ENCODE data around the gene BBC3. TPM values are rescaled to one million over a fixed set of nuclear protein-coding genes. Genes with fewer than 3 reads are reported as not detected.

The BBC3 gene
- total and polyA plus RNA-seq, 2 experiments from 2014 or later, result 9.9 to 14.7 TPM

DNA sequence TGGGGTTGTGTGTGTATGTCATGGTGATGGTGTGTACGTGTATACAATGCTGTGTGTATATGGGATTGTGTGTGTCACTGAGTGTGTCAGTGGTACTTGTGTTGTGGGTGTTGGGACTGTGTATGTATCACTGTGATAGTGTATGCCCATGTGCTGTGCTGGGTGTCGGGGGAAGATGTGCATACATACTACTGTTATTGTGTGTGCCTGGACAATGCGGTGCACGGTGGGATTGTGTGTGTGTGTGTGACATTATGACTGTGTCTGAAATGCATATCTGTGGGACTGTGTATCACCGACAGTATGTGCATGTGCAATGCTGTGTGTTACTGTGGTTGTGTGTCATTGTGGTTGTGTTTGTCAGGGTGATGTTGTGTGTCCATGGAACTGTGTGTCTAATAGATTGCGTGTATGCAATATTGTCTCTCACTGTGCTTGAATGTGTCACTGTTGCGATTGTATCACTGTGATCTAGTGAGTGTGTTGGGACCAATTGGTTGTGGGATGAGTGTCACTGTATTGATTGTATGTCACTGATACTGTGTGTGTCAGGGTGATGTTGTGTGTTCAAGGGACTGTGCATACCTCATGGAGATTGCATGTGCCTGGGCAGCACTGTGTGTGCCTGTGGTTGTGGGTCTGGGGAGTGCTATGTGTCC lies 11.0 kb upstream of the BBC3 start:
- H3K9me3 ChIP-seq (ENCODE audit: low read depth), result no peaks in the 10 kb centered on the region
- peaks cover 7% of the 10 kb centered on the region for H3K27me3 ChIP-seq
- no peaks in the 10 kb centered on the region for H4K20me1 ChIP-seq (ENCODE audit: insufficient read depth, poor library complexity, severe bottlenecking)
- H3K4me2 ChIP-seq, result no peak overlapping the region
- no peaks in the 10 kb centered on the region for H3K79me2 ChIP-seq
- no peaks in the 10 kb centered on the region for H3K9me2 ChIP-seq (replicated peaks; ENCODE audit: insufficient read depth)
- WGBS (ENCODE audit: low lambda C conversion rate, missing lambda C conversion rate), result 95% methylated on average over 7 of the region's 7 CpGs
- TF ChIP-seq, protein P1, sequence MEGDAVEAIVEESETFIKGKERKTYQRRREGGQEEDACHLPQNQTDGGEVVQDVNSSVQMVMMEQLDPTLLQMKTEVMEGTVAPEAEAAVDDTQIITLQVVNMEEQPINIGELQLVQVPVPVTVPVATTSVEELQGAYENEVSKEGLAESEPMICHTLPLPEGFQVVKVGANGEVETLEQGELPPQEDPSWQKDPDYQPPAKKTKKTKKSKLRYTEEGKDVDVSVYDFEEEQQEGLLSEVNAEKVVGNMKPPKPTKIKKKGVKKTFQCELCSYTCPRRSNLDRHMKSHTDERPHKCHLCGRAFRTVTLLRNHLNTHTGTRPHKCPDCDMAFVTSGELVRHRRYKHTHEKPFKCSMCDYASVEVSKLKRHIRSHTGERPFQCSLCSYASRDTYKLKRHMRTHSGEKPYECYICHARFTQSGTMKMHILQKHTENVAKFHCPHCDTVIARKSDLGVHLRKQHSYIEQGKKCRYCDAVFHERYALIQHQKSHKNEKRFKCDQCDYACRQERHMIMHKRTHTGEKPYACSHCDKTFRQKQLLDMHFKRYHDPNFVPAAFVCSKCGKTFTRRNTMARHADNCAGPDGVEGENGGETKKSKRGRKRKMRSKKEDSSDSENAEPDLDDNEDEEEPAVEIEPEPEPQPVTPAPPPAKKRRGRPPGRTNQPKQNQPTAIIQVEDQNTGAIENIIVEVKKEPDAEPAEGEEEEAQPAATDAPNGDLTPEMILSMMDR (IDR thresholded peaks at IDR 0.05; ENCODE audit: poor library complexity), result no peak
- TF ChIP-seq EZH2phosphoT487 (IDR thresholded peaks at IDR 0.05; ENCODE audit: low read depth, severe bottlenecking, unreplicated experiment) (no peak), EZH2 (IDR thresholded peaks at IDR 0.05; ENCODE audit: borderline replicate concordance) (no peak)
- H3K4me1 ChIP-seq (ENCODE audit: insufficient read depth), result peaks cover 10% of the 10 kb centered on the region
- no peak for DNase-seq (ENCODE audit: low spot score)
- no peaks in the 10 kb centered on the region for H3K36me3 ChIP-seq (replicated peaks; ENCODE audit: insufficient read depth, low read depth)
- no peak overlapping the region for H3K27ac ChIP-seq
- H2AFZ ChIP-seq, result no peak overlapping the region
- H3K4me3 ChIP-seq, result no peak overlapping the region

DNA sequence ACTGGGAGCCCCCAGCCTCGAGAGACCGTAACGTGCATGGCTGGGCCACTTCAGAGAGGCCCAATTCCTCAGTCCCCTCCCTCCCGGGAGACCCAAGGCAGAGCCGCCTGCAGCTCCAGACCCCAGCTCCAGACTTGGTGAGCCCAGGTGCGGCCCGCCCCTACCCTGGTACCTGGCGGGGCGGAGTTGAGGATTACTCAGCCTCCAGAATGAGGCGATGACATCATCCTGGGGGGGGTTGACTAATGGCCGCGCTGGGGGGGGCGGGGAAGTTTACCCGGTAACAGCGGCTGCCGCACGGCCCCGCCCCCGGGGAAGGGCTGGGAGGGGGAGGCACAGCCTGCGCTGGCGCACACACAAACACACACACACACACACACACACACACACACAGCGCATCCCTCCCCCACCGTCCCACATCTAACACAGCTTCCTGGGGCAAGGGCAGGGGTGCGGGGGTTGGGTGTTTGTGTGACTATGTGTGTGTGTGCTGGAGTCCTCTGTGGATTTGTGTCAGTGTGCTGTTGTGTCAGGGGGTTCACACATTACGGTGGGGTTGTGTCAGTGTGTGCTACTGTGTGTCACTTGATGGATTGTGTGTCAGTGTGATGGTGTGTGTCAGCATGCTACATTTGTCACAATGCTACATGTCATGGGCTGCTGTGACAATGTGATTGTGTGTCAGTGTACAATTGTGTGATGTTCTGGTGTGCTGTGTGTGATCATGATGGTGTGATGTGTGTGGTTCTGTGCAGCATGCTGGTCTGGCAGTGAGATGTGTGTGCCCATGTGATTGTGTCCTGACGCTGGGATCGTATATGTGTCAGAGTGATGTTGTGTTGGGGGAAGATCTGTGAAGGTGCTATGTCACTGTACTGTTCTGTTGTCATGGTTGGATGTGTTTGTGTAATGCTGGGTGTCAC lies 10.3 kb upstream of the BBC3 start:
- H3K79me2 ChIP-seq, result no peaks in the 10 kb centered on the region
- H3K9me2 ChIP-seq (replicated peaks; ENCODE audit: insufficient read depth), result no peaks in the 10 kb centered on the region
- H3K4me1 ChIP-seq (ENCODE audit: insufficient read depth), result peaks cover 10% of the 10 kb centered on the region
- peaks cover 7% of the 10 kb centered on the region for H3K27me3 ChIP-seq
- no peak overlapping the region for H2AFZ ChIP-seq
- H3K4me3 ChIP-seq, result no peak overlapping the region
- no peak overlapping the region for H3K27ac ChIP-seq
- WGBS (ENCODE audit: low lambda C conversion rate, missing lambda C conversion rate), result 17% methylated on average over 20 of the region's 27 CpGs
- TF ChIP-seq EZH2 (IDR thresholded peaks at IDR 0.05; ENCODE audit: borderline replicate concordance) (no peak), EZH2phosphoT487 (IDR thresholded peaks at IDR 0.05; ENCODE audit: low read depth, severe bottlenecking, unreplicated experiment) (no peak)
- TF ChIP-seq, protein P1 (IDR thresholded peaks at IDR 0.05; ENCODE audit: poor library complexity), result no peak
- peak overlapping the region; percentile 67 for H3K4me2 ChIP-seq
- no peaks in the 10 kb centered on the region for H3K9me3 ChIP-seq (ENCODE audit: low read depth)
- no peaks in the 10 kb centered on the region for H3K36me3 ChIP-seq (replicated peaks; ENCODE audit: insufficient read depth, low read depth)
- H4K20me1 ChIP-seq (ENCODE audit: insufficient read depth, poor library complexity, severe bottlenecking), result no peaks in the 10 kb centered on the region
- peak; percentile 97 for DNase-seq (ENCODE audit: low spot score)

DNA sequence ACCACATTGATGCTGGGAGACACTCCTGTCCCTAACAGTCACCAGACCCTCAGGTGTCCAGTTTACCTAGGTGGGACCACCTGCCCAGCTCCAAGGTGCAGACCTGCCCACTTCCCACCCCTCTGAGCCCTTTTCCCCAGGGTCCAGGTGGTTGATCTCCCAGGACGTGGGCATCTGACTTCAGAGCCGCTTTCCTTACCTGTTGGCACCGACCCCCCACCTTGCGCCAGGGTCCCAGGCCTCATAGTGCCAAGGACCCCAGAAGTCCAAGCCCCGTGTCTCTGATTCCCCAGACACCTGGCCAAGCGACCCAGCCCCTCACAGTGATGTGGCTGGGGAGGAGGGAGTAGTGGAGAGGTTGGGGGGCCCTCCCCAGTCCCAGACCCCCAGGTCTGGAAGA lies 9.6 kb upstream of the BBC3 start:
- peaks cover 7% of the 10 kb centered on the region for H3K27me3 ChIP-seq
- no peak overlapping the region for H3K27ac ChIP-seq
- no peaks in the 10 kb centered on the region for H3K79me2 ChIP-seq
- H3K9me3 ChIP-seq (ENCODE audit: low read depth), result no peaks in the 10 kb centered on the region
- H3K4me3 ChIP-seq, result no peak overlapping the region
- H3K36me3 ChIP-seq (replicated peaks; ENCODE audit: insufficient read depth, low read depth), result no peaks in the 10 kb centered on the region
- H4K20me1 ChIP-seq (ENCODE audit: insufficient read depth, poor library complexity, severe bottlenecking), result no peaks in the 10 kb centered on the region
- H3K4me2 ChIP-seq, result peak overlapping the region; percentile 67
- WGBS (ENCODE audit: low lambda C conversion rate, missing lambda C conversion rate), result 81% methylated on average over 6 of the region's 6 CpGs
- H3K4me1 ChIP-seq (ENCODE audit: insufficient read depth), result peaks cover 10% of the 10 kb centered on the region
- no peaks in the 10 kb centered on the region for H3K9me2 ChIP-seq (replicated peaks; ENCODE audit: insufficient read depth)
- TF ChIP-seq EZH2phosphoT487 (IDR thresholded peaks at IDR 0.05; ENCODE audit: low read depth, severe bottlenecking, unreplicated experiment) (no peak), EZH2 (IDR thresholded peaks at IDR 0.05; ENCODE audit: borderline replicate concordance) (no peak)
- TF ChIP-seq, protein P1 (IDR thresholded peaks at IDR 0.05; ENCODE audit: poor library complexity), result no peak
- DNase-seq (ENCODE audit: low spot score), result no peak
- no peak overlapping the region for H2AFZ ChIP-seq

All from hepatocyte (in vitro differentiated cells).